ENCODE data around the gene PHKG2.

GRCh38 chr16:30720086-30720485 lies 28.1 kb upstream of the PHKG2 start:
- TF ChIP-seq POLR2A (IDR thresholded peaks at IDR 0.05) (no peak), CTCF (IDR thresholded peaks at IDR 0.05) (no peak)

Measured in ovary (tissue), 3 donors.